Fibroblast of skin of right biceps (primary cell): Measurements from ENCODE around the gene TMEM51.

Source experiments
- DNase-seq: peaks from one replicate; pipeline ENCODE4 v3.0.0-alpha.2; 2013

Gene TMEM51

DNA sequence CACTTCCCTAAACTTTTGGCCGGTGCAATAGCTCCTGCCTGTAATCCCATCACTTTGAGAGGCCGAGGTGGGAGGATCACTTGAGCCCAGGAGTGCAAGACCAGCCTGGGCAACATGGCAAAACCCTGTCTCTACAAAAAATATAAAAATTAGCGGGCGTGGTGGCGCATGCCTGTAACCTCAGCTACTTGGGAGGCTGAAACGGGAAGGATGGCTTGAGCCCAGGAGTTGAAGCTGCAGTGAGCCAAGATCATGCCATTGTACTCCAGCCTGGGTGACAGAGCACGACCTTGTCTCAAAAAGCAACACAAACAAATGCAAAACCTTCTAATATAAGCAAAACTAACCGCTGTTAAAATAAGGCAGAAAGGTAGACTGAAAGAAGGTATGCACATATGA lies 25.9 kb downstream of the TMEM51 start:
- DNase-seq, result no peak

DNA sequence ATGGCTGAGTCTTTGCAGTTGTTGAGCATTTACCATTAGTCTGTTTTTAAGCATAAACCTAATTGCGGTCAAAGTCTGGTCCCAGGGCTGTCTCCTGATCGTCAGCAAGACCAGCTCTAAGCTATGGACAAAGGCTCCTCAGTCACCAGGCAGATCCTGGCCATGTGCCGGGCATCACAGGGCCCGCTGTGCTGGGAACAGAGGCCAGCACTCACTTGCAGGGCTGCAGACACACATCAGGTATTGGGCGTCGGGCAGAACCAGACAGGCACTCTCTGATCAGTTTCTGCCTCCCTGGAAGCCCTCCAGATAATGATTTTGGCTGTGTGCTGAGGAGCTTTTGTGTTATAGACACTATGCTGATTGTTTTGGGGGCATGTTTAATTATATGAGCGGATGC lies 26.6 kb downstream of the TMEM51 start:
- no peak for DNase-seq

DNA sequence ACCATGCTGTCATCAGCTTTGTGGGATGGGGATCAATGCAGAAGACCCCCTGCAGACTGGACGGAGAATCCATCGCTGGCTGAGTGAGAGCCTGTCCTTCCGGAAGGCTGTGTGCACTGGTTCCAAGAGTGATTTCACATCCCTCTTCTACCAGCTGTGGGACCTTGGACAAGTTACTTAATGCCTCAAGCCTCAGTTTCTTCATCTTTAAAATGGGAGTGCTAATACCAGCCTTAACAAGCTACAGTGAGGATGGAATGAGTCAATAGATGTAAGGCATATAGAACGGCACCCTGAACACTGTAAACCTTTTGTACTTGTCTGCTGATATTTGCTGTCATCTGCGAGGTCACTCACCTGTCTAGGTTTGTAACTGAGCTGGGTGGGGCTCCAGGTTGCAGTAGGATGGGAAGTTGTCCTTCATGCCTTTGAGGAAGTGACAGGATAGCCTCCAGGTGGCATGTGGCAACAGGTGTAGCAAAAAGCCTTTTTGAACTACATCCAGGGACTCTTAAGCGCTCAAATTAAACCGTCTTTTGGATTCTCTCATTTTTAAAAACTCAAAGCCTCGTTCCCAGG lies 27.5 kb downstream of the TMEM51 start:
- no peak for DNase-seq

DNA sequence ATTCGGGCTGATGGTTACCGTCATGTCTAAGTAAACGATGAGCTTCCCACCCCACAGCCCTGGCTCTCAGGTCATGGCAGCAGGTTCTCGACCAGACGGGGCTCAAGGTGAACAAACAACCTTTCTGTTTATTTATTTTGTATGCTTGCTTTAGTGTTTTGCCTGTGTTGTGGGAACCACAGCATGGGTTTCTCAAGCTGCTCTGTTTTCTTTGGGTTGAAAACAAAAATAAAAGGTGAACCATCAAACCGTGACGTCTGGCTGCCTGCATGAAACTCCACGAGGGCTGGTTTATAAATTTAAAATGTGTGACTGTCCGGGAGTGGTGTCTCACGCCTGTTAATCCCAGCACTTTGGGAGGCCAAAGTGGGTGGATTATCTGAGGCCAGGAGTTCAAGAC lies 28.0 kb downstream of the TMEM51 start:
- no peak for DNase-seq

DNA sequence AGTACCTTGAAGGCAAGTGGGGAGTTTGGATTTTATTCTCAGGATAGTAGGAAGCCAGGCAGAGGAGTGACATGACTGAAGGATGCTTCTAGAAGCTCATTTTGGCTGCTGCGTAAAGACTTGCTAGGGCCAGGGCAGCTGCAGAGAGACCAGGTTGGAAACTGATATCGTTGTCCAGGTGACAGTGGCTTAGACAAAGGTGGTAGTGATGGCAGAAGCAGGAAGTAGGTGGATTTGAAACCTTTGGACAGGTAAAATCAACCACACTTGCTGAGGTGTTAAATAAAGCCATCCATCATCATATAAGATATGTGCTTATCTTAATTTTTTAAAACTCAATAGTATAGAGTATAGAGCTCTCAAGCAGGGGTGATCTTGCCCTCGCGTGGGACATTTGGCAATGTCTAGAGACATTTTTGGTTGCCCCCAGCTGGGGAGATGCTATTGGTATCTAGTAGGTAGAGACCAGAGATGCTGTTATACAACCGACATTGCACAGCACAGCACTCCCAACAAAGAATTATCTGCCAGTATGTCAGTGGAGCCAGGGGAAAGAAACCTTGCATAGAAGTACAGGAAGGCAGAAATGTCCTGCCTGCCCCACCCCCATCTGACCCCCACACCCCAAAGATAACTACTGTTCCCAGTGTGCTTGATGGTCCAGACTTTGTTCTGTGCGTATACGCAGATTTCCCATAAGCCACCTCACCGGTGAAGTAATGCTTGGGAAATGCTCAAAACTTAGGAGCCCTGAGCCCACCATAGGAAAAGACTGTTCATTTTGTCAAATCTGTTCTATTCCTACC lies 31.1 kb downstream of the TMEM51 start:
- no peak for DNase-seq

DNA sequence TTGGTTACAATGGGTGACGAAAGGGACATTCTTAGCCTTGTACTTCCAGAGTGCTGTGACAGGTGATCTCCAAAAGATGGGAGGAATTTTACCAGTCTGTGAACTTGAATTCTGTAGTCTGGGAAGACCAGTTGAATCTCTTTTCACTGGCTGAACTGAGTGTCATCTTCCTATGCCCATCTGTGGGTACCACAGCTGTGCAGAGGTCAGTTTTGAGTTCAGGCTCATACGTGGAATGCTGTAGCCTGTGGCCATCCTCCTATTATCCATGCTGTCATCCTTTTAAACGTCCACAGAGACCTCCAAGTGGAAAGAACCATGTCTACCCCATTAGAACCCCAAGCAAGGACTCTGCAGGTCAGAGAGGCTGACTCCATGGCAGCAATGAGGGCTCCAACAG lies 32.1 kb downstream of the TMEM51 start:
- no peak for DNase-seq

DNA sequence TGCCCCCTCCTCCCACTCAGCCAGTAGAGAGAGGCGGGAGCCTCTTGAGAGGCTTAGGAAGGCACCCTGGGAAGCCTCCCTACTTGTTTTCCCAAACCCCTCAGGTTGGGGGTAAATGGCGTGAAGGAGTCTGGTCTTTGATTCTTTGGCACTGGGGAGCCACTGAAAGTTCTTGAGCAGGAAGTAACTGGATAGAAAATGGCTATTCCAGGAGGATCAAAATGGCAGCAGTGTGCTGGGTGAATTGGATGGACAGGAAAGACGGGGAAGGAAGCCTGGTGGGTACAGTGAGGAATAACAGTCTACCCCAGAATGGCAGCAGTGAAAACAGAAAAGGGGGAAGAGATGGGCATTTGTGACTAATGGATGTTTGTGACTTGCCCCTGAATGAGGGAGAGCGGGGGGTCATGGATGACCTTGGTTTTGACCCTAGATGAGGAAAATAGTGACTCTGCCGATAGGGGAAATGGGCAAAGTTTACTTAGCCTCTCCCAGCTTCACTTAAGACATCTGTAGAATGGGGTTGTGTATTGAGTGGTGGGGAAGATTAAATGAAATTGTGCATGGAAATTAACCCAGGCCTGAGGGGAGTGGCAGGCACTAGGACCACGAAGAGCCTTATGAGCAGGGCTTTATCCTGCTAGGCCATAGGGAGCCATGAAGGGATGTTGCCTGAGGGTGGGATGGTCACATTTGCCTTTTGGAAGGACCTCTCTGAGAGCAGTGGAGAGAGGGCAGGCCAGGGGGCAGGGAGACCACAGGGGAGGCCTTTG lies 32.7 kb downstream of the TMEM51 start:
- DNase-seq, result no peak

DNA sequence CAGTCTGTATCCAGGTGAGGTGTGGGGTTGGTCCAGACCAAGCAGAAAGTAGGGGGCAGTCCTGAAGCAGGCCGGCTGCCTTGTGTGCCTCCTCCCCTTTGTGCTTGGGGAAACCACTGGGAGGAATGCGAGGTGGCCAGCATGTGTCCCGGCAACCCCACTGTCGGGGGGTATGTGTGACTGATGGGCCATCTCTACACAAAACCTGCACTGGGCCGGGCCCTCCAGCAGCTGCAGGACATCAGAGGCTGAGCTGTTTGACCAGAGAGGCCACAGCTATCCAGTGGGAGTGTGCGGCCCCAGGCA lies 33.3 kb downstream of the TMEM51 start:
- no peak for DNase-seq

DNA sequence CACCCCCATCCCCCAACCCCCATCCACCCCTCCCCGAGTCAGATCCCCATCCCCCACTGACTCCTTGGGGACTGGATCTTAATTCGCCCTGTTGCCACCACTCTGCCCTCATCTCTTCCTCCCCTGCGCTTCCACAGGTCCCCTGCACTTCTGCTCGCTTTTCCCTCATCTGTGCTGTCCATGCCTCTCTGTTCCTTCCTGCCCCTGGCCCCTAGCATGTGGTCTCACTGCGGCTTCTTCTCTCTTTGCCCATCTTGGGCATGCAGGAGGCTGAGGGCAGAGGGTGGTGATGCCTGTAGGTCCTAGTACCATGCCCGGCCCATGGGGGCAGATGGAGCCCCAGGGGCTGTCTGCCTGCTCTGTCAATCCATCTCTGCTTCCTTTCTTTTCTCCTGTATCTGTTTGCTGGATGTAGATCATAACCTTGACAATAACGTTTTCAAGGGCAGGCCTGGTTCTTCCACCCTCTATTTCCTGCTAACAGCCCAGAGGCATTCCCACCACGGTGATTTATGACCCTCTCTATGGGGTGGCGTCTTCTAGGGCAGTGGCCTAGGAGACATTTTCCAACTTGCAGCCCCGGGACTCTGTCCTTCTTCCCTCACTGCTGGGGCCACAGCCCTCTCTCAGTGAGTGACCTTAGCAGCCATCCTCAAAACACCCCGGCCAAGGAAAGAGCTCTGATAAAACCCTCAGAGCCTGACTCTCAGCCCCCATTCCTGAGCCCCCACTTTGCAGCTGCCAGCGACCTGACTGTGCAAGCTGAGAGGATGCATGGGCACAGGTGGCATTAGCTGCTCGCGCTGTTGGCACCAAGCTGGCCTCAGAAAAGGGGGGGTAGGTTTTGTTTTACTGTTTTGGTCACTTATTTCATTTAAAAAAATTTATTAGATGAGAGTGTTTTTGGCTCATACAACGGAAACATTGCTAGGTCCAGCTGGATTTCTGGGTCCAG lies 33.9 kb downstream of the TMEM51 start:
- no peak for DNase-seq

DNA sequence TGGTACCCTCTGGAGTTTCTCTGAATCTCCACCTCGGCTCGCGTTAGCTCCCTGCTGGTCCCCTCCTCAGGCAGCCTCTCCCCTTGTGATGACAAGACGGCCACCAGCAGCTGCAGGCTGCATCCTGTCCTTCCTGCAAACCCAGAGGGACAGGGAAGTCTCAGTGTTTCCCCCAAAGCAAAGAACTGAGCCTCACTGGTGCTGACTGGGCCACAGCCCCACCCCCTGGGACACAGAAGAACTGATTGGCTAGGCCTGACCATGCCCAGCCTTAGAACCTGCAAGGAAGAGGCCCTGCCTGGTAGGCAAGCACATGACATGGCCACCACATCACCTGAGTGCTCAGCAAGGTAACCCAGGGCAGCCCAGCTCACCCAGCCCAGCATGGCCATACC lies 34.6 kb downstream of the TMEM51 start:
- DNase-seq, result no peak

DNA sequence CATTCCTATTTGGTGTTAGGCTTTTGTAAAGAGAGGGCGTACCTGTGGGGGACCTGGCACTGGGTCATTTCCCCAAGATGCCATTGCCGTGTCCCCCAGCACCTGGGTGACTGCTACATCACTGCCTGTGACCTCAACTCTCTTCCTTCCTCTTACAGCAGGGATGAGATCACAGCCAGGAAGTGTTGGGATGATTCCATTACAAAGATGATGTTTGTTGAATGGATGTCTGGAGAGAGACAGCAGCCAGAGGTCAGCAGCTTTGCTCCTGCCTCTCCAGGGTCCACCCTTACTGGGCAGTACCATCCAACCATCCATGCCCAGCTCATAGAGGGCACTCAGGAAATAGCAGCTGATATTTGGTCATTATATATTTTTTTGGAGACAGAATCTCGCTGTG lies 35.1 kb downstream of the TMEM51 start:
- no peak for DNase-seq

DNA sequence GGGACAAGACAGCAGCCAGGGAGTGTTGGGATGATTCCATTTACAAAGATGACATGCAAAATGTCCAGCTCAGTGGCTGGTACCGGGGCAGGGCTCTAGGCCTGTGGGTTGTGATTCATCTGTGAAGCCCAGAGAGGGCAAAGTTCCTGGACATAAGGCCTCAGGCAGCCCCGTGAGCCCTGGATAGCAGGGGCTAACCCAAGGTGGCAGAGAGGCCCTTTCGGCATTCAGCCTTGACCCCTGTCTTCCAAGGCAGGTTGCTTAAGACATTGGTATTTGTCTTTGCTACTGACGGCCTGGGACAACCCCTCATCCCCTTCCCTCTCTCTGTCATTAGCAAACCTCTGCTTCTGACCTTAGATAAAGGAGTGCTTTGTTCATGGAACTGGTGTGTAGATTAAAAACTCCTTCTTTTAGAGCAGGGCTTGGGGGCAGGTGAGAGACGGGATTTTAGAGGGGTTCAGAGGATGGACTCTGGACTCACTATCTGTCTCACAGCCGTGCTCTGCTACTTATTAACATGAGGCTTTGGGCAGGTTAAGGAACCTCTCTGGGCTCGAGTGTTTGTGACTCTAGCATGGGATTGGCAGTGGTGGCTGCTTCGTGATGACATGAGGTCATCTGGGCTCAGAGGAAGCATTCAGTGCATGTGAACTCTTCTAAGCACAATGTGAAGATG lies 36.3 kb downstream of the TMEM51 start:
- DNase-seq, result no peak

DNA sequence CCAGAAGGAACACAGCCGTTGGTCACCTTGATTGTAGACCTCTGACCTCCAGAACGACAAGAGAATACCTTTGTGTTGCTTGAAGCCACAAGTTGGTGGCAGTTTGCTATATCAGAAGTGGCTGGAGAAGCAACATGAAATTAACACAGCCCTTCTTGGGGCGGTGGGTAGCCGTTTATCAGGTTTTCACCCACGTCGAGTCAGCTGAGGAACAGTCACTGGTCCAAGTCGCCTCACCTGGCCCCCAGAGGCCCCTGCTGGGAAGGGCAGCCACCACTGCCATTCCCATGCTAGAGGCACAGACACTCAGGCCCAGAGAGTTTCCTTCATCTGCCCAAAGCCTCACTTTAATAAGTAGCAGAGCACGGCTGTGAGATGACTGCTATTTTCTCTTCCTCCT lies 37.7 kb downstream of the TMEM51 start:
- no peak for DNase-seq

DNA sequence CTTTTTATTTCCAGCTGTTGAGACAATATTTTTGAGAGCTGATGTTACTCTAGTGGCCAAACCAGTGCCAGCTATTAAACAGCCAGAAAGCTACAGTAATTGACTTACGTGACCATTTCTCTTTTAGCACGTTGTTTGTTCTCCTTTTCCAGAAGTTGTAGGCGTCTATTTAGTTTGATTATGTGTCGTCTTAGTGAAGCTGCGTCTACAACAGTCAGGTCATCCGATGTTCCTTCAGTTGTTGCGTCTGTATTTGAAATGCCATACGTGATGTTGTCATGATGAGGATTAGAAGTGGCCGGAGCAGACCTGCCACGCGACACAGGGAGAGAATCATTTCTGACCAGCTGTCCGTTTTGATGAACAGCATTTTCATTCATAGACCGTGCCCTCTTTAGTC lies 38.2 kb downstream of the TMEM51 start:
- DNase-seq, result no peak

DNA sequence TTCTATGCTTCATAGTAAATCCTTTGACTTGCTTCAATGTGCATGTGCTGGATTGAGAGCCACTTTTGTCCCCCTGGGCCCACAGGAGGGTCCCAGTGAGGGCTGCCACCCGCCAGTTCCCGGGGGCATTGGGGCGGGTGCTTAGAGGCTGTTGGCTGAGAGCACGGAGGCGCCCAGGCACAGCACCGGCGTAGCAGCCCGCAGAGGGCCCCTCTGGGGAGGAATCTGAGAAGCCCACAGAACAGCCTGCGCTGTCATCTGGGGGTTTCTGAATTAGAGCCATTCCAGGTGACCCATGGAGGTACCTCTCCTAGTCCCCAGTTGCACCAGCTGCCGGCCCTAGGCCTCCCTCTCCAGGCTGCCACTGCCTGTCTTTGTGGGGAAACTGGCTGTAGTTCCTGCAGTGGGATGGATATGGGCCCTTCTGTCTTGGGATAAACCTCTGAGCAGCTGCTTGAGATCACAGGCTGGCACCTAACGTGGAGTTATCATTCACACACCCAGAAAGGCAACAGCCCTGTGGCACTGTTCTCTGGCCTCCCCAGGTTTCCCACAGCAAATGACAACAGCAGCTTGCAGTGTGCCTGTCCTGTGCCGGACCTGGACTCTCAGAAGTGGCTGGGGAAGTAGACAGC lies 39.5 kb downstream of the TMEM51 start:
- DNase-seq, result no peak

DNA sequence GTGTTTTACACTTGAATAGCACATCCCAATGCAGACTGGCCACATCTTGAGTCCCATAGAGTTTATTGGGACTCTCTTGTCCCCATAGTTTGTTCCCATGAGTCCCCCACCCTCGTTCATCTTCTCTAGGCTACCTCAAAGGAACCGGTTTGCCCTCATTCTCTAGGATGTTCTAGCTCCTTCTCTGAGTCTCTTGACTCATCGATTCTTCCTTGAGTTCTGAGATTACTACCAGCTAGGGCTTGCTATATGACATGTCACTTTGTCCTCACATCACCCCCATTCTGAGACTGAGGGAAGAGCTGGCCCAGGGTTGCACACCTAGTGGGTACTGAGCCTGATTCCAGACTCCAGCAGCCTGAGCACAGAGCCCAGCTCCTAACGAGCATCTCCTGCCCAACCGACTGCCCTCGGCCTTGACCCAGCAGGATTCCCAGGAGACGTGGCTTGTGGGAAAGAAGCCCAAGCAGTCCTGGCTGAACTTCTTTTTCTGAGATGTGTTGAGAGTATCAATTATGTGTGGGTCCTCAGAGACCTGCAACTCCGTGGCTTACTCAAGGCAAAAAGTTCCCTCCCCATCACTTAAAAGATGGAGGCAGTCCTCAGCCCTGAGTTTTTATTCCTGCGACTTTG lies 42.0 kb downstream of the TMEM51 start:
- DNase-seq, result no peak

DNA sequence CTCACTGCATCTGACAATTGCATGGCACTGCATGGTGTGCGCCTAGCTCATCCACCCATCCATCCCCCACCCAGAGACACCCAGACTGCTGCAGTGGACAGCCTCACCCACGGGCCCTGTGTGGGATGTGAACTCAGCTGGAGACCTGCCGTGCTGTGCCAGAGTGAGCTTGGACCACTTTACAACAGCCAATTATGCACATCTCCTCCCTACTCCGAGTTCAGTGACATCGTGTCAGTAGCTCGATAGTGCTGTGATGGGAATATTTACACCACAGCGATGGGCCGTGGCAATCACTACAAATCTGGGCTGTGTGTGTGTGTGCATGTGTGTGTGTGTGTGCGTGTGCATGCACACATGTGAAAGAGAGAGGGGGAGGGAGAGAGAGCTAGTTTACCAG lies 42.5 kb downstream of the TMEM51 start:
- DNase-seq, result no peak

DNA sequence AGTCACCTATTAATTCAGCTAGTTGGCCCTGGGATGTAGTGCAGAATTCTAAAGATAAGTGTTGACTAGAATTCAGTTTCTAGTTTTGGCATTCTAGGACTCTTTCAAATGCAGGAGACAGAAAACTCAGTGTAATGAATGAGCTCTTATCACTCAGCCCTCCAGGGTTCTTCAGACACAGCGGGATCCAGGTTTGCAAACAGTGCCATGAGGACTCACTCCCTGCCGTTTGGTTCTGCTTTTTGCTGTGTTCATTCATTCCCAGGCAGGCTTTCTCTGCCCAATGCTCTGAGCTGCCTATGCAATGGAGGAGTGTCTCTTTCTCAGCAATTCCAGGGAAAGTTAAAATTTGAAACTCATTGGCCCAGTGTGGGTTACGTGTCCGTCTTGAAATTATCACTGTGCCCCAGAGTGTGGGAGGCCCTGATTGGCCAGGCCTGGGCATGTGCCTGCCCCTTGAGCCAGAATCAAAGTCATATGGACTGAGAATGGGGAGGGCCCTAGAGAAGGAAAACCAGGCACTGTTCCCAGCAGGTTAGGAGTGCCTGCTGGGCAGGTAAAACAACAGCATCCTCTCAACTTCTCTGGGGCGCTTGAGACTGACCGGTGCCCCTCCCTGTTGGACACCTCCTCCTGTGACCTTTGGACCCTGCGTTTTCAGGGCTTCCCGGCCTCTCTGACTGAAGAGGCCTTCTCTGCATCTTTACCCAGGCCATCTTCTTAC lies 43.4 kb downstream of the TMEM51 start:
- no peak for DNase-seq

DNA sequence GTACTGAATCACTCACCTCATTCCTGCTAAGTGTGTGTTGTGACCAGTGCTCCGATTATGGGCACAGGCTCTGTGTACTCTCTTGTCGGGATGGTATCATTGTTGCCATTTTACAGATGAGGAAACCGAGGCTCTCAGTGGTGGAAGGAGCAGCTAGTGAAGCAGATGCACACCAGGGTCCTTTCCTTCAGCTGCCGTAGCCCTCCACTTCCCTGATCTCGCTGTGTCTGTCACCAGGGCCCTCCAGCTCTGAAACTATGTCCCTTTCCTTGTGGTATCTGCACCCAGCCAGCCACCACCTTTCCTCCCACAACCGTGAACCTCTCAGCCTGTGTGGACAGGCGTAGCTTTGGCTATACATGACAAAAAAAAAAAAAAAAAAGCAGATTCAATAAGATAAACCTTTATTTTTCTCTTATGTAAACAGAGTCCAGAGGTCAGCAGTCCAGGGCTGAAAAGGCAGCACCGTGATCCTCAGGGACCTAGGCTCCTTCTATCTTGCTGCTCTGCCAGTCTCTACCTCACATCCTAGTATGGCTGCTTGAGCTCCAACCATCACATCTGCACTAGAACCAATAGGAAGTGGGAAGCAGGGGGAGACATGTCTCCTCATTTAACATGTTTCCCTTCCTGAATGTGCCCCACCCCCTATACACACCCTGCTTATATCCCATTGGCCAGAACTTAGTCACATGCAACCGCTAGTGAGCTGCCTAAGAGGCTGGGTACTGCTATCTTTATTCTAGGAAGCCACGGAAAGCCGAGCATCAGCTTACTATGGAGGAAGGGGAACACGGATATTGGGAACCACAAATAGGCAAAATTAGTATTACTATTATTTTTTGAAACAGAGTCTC lies 44.3 kb downstream of the TMEM51 start:
- no peak for DNase-seq

DNA sequence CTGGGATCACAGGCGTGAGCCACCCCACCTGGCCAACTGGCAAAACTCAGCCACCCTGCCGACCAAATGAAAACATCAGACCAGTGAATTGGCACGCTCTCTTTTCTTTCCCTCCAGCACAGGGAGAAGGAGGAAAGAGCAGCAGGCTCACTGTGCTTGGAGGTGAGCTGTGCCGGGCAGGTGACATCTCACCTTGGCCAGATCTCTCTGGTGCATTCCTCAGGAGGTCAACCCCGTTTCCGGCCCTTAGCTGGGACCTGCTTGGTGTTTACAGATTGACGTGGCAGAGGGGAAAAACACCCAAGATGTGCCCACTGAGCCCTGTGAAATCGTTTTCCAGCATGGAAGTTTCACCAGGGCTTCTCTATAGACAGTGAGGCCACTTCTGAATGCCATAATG lies 45.1 kb downstream of the TMEM51 start:
- DNase-seq, result no peak
